ENCODE measurements around the gene NFIX.

GRCh38 chr19:13077240-13077639 lies 82.0 kb downstream of the NFIX start:
- TF ChIP-seq CTCF (IDR thresholded peaks at IDR 0.05; ENCODE audit: low read depth, low read length) (no peak), EZH2phosphoT487 (IDR thresholded peaks at IDR 0.05; ENCODE audit: low read depth) (no peak)

Data from OCI-LY3 (cell line).